ENCODE results near the gene KRTAP13-4. TPM values are rescaled to one million over a fixed set of nuclear protein-coding genes. Genes with fewer than 3 reads are reported as not detected.

KRTAP13-4 gene
- total and polyA plus RNA-seq, 2 donors (not counting 1 experiment from before 2014, with no cell fraction given) = not detected

- H3K27me3 ChIP-seq (ENCODE audit: control insufficient read depth, insufficient read depth, low read length) = no peaks in the 10 kb centered on the region
- no peak for DNase-seq (ENCODE audit: low read depth in 2 of 2)
- H3K9ac ChIP-seq (ENCODE audit: insufficient read depth, low read length) = no peak within 1 kb of the TSS
- H3K27ac ChIP-seq (ENCODE audit: insufficient read depth, low read length) = no peak within 1 kb of the TSS
- H3K4me2 ChIP-seq (ENCODE audit: extremely low read depth, insufficient read depth, low read length) = no peak within 1 kb of the TSS
- H3K36me3 ChIP-seq (ENCODE audit: control insufficient read depth, insufficient read depth, low read length) = no peaks in the 10 kb centered on the region
- no peak within 1 kb of the TSS for H3K4me3 ChIP-seq (replicated peaks in 1 of 4; ENCODE audit: control extremely low read depth in 1 of 4, insufficient read depth in 1 of 4, low read depth in 3 of 4, low read length in 4 of 4)
- no peaks in the 10 kb centered on the region for H3K9me3 ChIP-seq (ENCODE audit: control insufficient read depth, insufficient read depth, low read depth, low read length)
- no peak within 1 kb of the TSS for H2AFZ ChIP-seq (ENCODE audit: low read length)
- no peaks in the 10 kb centered on the region for H4K20me1 ChIP-seq (ENCODE audit: control insufficient read depth, extremely low read depth, insufficient read depth, low read length)
- no peaks in the 10 kb centered on the region for H3K79me2 ChIP-seq (ENCODE audit: control insufficient read depth, insufficient read depth, low read length)
- TF ChIP-seq CTCF (conservative IDR thresholded peaks at IDR 0.05 in 1 of 2, IDR thresholded peaks at IDR 0.05 in 1 of 2; ENCODE audit: low read depth in 1 of 2, low read length in 2 of 2) (no peak), EZH2 (IDR thresholded peaks at IDR 0.05; ENCODE audit: low read length, missing control alignments) (no peak)
- H3K4me1 ChIP-seq (ENCODE audit: control insufficient read depth, extremely low read depth, insufficient read depth, low read length) = no peaks in the 10 kb centered on the region
These were observed 4.2 kb upstream of the KRTAP13-4 start, which contains the start of gene KRTAP13-3 for GRCh38 chr21:30425826-30426225. KRTAP13-3 (minus strand) TSS chr21:30425926; CDS start chr21:30425912, 14 bp downstream.

DNA sequence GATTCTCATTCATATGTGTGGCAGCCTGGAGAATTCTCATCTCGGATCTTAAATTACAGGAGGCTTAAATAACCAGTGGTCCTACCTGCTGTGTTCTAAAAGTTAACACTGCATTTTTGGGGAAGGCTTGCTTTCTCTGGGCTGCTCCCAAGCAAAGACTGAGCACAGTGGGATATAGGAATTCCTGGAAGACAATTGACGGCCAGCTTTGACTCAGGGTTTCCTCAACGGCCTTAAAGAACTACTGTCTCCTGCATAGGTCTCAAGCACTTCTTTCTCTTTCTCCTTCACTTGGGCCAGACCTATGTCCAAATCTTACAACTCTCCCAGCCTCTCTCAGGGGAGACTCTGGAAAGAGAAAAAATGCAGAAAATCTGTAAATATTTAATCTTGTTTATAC, 3.3 kb upstream of the KRTAP13-4 start:
- Histone ChIP-seq H3K4me1 (ENCODE audit: control insufficient read depth, extremely low read depth, insufficient read depth, low read length) (no peaks in the 10 kb centered on the region), H3K9me3 (ENCODE audit: control insufficient read depth, insufficient read depth, low read depth, low read length) (no peaks in the 10 kb centered on the region), H3K4me2 (ENCODE audit: extremely low read depth, insufficient read depth, low read length) (no peak overlapping the region), H3K4me3 (replicated peaks in 1 of 4; ENCODE audit: control extremely low read depth in 1 of 4, insufficient read depth in 1 of 4, low read depth in 3 of 4, low read length in 4 of 4) (no peak overlapping the region), H3K36me3 (ENCODE audit: control insufficient read depth, insufficient read depth, low read length) (no peaks in the 10 kb centered on the region), H3K79me2 (ENCODE audit: control insufficient read depth, insufficient read depth, low read length) (no peaks in the 10 kb centered on the region), H3K27ac (ENCODE audit: insufficient read depth, low read length) (no peak overlapping the region), H3K9ac (ENCODE audit: insufficient read depth, low read length) (no peak overlapping the region), H3K27me3 (ENCODE audit: control insufficient read depth, insufficient read depth, low read length) (no peaks in the 10 kb centered on the region), H2AFZ (ENCODE audit: low read length) (no peak overlapping the region), H4K20me1 (ENCODE audit: control insufficient read depth, extremely low read depth, insufficient read depth, low read length) (no peaks in the 10 kb centered on the region)
- no peak for DNase-seq (ENCODE audit: low read depth in 2 of 2)
- no peak for TF ChIP-seq EZH2 (IDR thresholded peaks at IDR 0.05; ENCODE audit: low read length, missing control alignments)
- no peak for TF ChIP-seq CTCF (conservative IDR thresholded peaks at IDR 0.05 in 1 of 2, IDR thresholded peaks at IDR 0.05 in 1 of 2; ENCODE audit: low read depth in 1 of 2, low read length in 2 of 2)

- Histone ChIP-seq H3K27me3 (ENCODE audit: control insufficient read depth, insufficient read depth, low read length) (no peaks in the 10 kb centered on the region), H2AFZ (ENCODE audit: low read length) (no peak overlapping the region), H3K79me2 (ENCODE audit: control insufficient read depth, insufficient read depth, low read length) (no peaks in the 10 kb centered on the region), H3K9ac (ENCODE audit: insufficient read depth, low read length) (no peak overlapping the region), H3K4me2 (ENCODE audit: extremely low read depth, insufficient read depth, low read length) (no peak overlapping the region), H3K4me3 (replicated peaks in 1 of 4; ENCODE audit: control extremely low read depth in 1 of 4, insufficient read depth in 1 of 4, low read depth in 3 of 4, low read length in 4 of 4) (no peak overlapping the region), H3K36me3 (ENCODE audit: control insufficient read depth, insufficient read depth, low read length) (no peaks in the 10 kb centered on the region), H4K20me1 (ENCODE audit: control insufficient read depth, extremely low read depth, insufficient read depth, low read length) (no peaks in the 10 kb centered on the region), H3K4me1 (ENCODE audit: control insufficient read depth, extremely low read depth, insufficient read depth, low read length) (no peaks in the 10 kb centered on the region), H3K27ac (ENCODE audit: insufficient read depth, low read length) (no peak overlapping the region), H3K9me3 (ENCODE audit: control insufficient read depth, insufficient read depth, low read depth, low read length) (no peaks in the 10 kb centered on the region)
- peak; percentile 0 for DNase-seq (ENCODE audit: low read depth in 2 of 2)
- TF ChIP-seq EZH2 (IDR thresholded peaks at IDR 0.05; ENCODE audit: low read length, missing control alignments) = no peak
- TF ChIP-seq CTCF (conservative IDR thresholded peaks at IDR 0.05 in 1 of 2, IDR thresholded peaks at IDR 0.05 in 1 of 2; ENCODE audit: low read depth in 1 of 2, low read length in 2 of 2) = peak; percentile 18 to 36
These were observed 4.1 kb downstream of the KRTAP13-4 start for GRCh38 chr21:30434033-30434631.

All from fibroblast of lung (primary cell).